Fibroblast of lung (primary cell): Measurements from ENCODE around the gene RFX1.

Experiments used
- EZH2 ChIP-seq: IDR thresholded peaks from 2 replicates; pipeline ENCODE4 v1.5.1; 2012; ENCODE audit warnings: low read length, control low read depth, mild to moderate bottlenecking; ENCODE audit errors: missing control alignments
- TF ChIP-seq, protein P1 (sequence below), 2 donors: IDR thresholded peaks in 1 of 2; conservative IDR thresholded peaks in 1 of 2; 1 replicate in 1 of 2; 2 replicates in 1 of 2; pipeline ENCODE4 v1.5.1; 2011 to 2012; ENCODE audit warnings: low read length in 2 of 2, control low read depth in 1 of 2, inconsistent platforms in 1 of 2, low read depth in 1 of 2, mild to moderate bottlenecking in 1 of 2

DNA sequence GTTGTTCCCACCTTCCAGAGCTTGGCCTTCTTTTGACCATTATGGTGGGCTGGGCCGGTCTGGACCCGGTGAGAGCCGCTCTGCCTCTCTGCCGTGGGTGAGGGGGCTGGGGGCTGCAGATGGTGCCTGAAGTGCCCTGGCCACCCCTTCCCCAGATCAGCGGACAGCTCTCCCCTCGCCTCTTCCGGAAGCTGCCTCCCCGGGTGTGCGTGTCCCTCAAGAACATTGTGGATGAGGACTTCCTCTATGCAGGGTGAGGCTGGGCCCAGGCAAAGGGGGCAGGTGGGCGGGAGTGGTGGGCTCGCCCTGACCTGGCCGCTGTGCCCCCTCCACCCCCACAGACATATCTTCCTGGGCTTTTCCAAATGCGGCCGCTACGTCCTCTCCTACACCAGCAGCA is 51.9 kb downstream of the RFX1 start:
- TF ChIP-seq, protein P1, sequence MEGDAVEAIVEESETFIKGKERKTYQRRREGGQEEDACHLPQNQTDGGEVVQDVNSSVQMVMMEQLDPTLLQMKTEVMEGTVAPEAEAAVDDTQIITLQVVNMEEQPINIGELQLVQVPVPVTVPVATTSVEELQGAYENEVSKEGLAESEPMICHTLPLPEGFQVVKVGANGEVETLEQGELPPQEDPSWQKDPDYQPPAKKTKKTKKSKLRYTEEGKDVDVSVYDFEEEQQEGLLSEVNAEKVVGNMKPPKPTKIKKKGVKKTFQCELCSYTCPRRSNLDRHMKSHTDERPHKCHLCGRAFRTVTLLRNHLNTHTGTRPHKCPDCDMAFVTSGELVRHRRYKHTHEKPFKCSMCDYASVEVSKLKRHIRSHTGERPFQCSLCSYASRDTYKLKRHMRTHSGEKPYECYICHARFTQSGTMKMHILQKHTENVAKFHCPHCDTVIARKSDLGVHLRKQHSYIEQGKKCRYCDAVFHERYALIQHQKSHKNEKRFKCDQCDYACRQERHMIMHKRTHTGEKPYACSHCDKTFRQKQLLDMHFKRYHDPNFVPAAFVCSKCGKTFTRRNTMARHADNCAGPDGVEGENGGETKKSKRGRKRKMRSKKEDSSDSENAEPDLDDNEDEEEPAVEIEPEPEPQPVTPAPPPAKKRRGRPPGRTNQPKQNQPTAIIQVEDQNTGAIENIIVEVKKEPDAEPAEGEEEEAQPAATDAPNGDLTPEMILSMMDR (conservative IDR thresholded peaks at IDR 0.05 in 1 of 2, IDR thresholded peaks at IDR 0.05 in 1 of 2; ENCODE audit: low read depth in 1 of 2, low read length in 2 of 2): no peak
- no peak for TF ChIP-seq EZH2
